Endothelial cell of umbilical vein (primary cell): ENCODE measurements around the gene PPP1R8. TPM values are rescaled to one million over a fixed set of nuclear protein-coding genes. Genes with fewer than 3 reads are reported as not detected.

Experiments
- BruUV-seq: library from RNA; stranded (reverse); fragments of 400-500 nt; replicated peaks from 2 replicates; lab custom pipeline; 2021; lab: Mats Ljungman, UMichigan
- CTCF ChIA-PET: fragments of 300-600, 350-600 bp; sonication (Branson Sonifier 250); formaldehyde crosslinking; loops from one replicate; lab custom pipeline; 2021; ENCODE audit warnings: antibody characterized with exemption, inconsistent platforms; lab: Charles Lee
- POLR2A ChIA-PET: fragments of 300-600, 350-600 bp; sonication (Branson Sonifier 250); formaldehyde crosslinking; loops from one replicate; lab custom pipeline; 2021; ENCODE audit warnings: antibody characterized with exemption, inconsistent platforms; lab: Charles Lee
- DNase-seq: peaks from one replicate; pipeline ENCODE4 v3.0.0-alpha.2; 2011; ENCODE audit warnings: low read depth, low spot score
- FAIRE-seq: peaks from 2 replicates; lab custom pipeline; 2011; peaks lifted over from hg19 to GRCh38; lab: Jason Lieb, UNC
- H2AFZ ChIP-seq: 2 replicates; pipeline ENCODE4 v1.6.0; 2012; ENCODE audit warnings: low read depth, low read length, control low read depth, inconsistent platforms
- H3K27ac ChIP-seq: 2 replicates; pipeline ENCODE4 v1.5.1; 2011; ENCODE audit warnings: low read depth, mild to moderate bottlenecking, control low read depth, low read length, moderate library complexity; ENCODE audit not compliant: insufficient read depth
- H3K27me3 ChIP-seq, 2 experiments: 2 replicates each; pipeline versions ENCODE4 v1.6.0 to v1.6.1; 2011; ENCODE audit warnings: low read length in 2 of 2, mixed read lengths in 1 of 2; ENCODE audit not compliant: control insufficient read depth in 2 of 2, insufficient read depth in 2 of 2
- H3K36me3 ChIP-seq, 2 experiments: 2 replicates in 1 of 2; 3 replicates in 1 of 2; pipeline ENCODE4 v1.5.1; 2011; ENCODE audit warnings: low read length in 2 of 2, mild to moderate bottlenecking in 1 of 2, moderate library complexity in 1 of 2; ENCODE audit not compliant: control insufficient read depth in 2 of 2, insufficient read depth in 2 of 2; ENCODE audit errors: extremely low read depth in 1 of 2
- H3K4me1 ChIP-seq: 3 replicates; pipeline ENCODE4 v1.5.1; 2011; ENCODE audit warnings: mild to moderate bottlenecking, low read length; ENCODE audit not compliant: control insufficient read depth, insufficient read depth; ENCODE audit errors: extremely low read depth
- H3K4me2 ChIP-seq: 2 replicates; pipeline ENCODE4 v1.6.1; 2011; ENCODE audit warnings: low read length, control low read depth, mixed read lengths; ENCODE audit not compliant: insufficient read depth
- H3K4me3 ChIP-seq, 3 experiments: fragments of 200-600 bp in 1 of 3; sonication (generic), shearing (Covaris generic) in 1 of 3; replicated peaks in 1 of 3; 2 replicates each; pipeline ENCODE4 v1.5.1; 2011 to 2016; ENCODE audit warnings: control low read depth in 3 of 3, low read length in 3 of 3, mild to moderate bottlenecking in 2 of 3, inconsistent platforms in 1 of 3, low read depth in 1 of 3, moderate library complexity in 1 of 3; ENCODE audit not compliant: insufficient read depth in 1 of 3
- H3K79me2 ChIP-seq: 2 replicates; pipeline ENCODE4 v1.6.0; 2012; ENCODE audit warnings: low read length, inconsistent platforms; ENCODE audit not compliant: control insufficient read depth, insufficient read depth
- H3K9ac ChIP-seq: replicated peaks from 2 replicates; pipeline ENCODE3; 2011; ENCODE audit warnings: low read length, control low read depth; ENCODE audit not compliant: insufficient read depth; ENCODE audit errors: extremely low read depth
- H3K9me1 ChIP-seq: replicated peaks from 3 replicates; pipeline ENCODE4 v1.6.0; 2011; ENCODE audit warnings: mild to moderate bottlenecking, low read length; ENCODE audit not compliant: control insufficient read depth, insufficient read depth; ENCODE audit errors: extremely low read depth
- H3K9me3 ChIP-seq: replicated peaks from 2 replicates; pipeline ENCODE4 v1.5.1; 2012; ENCODE audit warnings: low read length, inconsistent platforms; ENCODE audit not compliant: control insufficient read depth, insufficient read depth
- H4K20me1 ChIP-seq: replicated peaks from 2 replicates; pipeline ENCODE3; 2011; ENCODE audit warnings: mild to moderate bottlenecking, low read length; ENCODE audit not compliant: control insufficient read depth, insufficient read depth; ENCODE audit errors: extremely low read depth
- EZH2 ChIP-seq: IDR thresholded peaks from 2 replicates; pipeline ENCODE4 v1.6.1; 2012; ENCODE audit warnings: borderline replicate concordance, low read depth, mild to moderate bottlenecking, moderate library complexity, low read length, inconsistent platforms; ENCODE audit not compliant: severe bottlenecking
- FOS ChIP-seq: IDR thresholded peaks from 2 replicates; pipeline ENCODE4 v1.6.1; 2011; ENCODE audit warnings: mild to moderate bottlenecking, low read length, moderate library complexity, borderline replicate concordance; ENCODE audit not compliant: insufficient read depth
- GATA2 ChIP-seq: IDR thresholded peaks from 2 replicates; pipeline ENCODE4 v1.7.0; 2011; ENCODE audit warnings: low read depth, mild to moderate bottlenecking, moderate library complexity, mixed read lengths, low read length; ENCODE audit not compliant: insufficient read length, insufficient read depth
- JUN ChIP-seq: IDR thresholded peaks from 2 replicates; pipeline ENCODE4 v1.6.1; 2011; ENCODE audit warnings: borderline replicate concordance, low read depth; ENCODE audit not compliant: insufficient read length, insufficient read depth
- MAX ChIP-seq: IDR thresholded peaks from 2 replicates; pipeline ENCODE4 v1.6.1; 2011; ENCODE audit not compliant: insufficient read depth, insufficient read length
- MYC ChIP-seq: IDR thresholded peaks from one replicate; pipeline ENCODE4 v1.6.1; 2011; ENCODE audit warnings: mild to moderate bottlenecking, low read depth, low read length
- POLR2A ChIP-seq: IDR thresholded peaks from 2 replicates; pipeline ENCODE4 v1.6.1; 2012; ENCODE audit warnings: low read depth, mild to moderate bottlenecking, control low read depth, low read length
- POLR2AphosphoS5 ChIP-seq: IDR thresholded peaks from 2 replicates; pipeline ENCODE4 v1.6.1; 2012; ENCODE audit warnings: low read depth, mild to moderate bottlenecking, control low read depth, low read length, moderate library complexity; ENCODE audit not compliant: insufficient read depth
- dilution Hi-C: fragments of 300-500 bp; cut with MboI; formaldehyde crosslinking; loops from one replicate; pipeline ENCODE4 v1.15.0; 2019; ENCODE audit warnings: low sequenced_read_pairs; ENCODE audit not compliant: extremely low pct_ligation_motif_present
- intact Hi-C: fragments of 100-400 bp; cut with micrococcal nuclease; formaldehyde crosslinking; loops from one replicate; pipeline ENCODE4 v1.10.0; 2022
- polyA plus RNA-seq, 4 experiments: library from polyadenylated mRNA; depleted of rRNA in 3 of 4; stranded (reverse) in 3 of 4; unstranded in 1 of 4; fragments of >200 nt; gene quantifications; 2 replicates each; pipeline versions ENCODE4 v1.2.1 to v1.2.3, GENCODE V29; 2011 to 2012; ENCODE audit warnings: missing spikeins in 1 of 4
- total RNA-seq: library from RNA; stranded (reverse); gene quantifications from 2 replicates; pipeline ENCODE4 v1.2.3, GENCODE V29; 2021
- TF ChIP-seq, protein P1 (sequence below), 2 donors: IDR thresholded peaks; 1 replicate in 1 of 2; 2 replicates in 1 of 2; pipeline ENCODE4 v1.5.1; 2011; ENCODE audit warnings: low read length in 2 of 2, mild to moderate bottlenecking in 2 of 2, moderate library complexity in 2 of 2, control low read depth in 1 of 2, inconsistent platforms in 1 of 2, low read depth in 1 of 2; ENCODE audit not compliant: insufficient read depth in 1 of 2; ENCODE audit errors: extremely low read depth in 1 of 2

PPP1R8 gene
- total and polyA plus RNA-seq, 2 donors (not counting 3 experiments of a cell fraction or from before 2014, with no cell fraction given), result 39.0 to 48.5 TPM

- ChIA-PET POLR2A (no interaction called here), CTCF (interaction anchor here (2.5 kb wide), 1 partner anchor 118 kb away, joined by 10 read pairs; no protein-coding TSS in a partner anchor)
- BruUV-seq, result no TSS peak
- no peak for FAIRE-seq
- Histone ChIP-seq H3K36me3 (no peaks in the 10 kb centered on the region), H3K4me1 (peaks cover 4% of the 10 kb centered on the region), H3K4me2 (no peak overlapping the region), H3K9me3 (no peaks in the 10 kb centered on the region), H3K9me1 (no peaks in the 10 kb centered on the region), H3K27ac (no peak overlapping the region), H4K20me1 (no peaks in the 10 kb centered on the region), H3K9ac (no peak overlapping the region), H3K4me3 (no peak overlapping the region), H2AFZ (no peak overlapping the region), H3K27me3 (no peaks in the 10 kb centered on the region), H3K79me2 (no peaks in the 10 kb centered on the region)
- intact Hi-C loops, result no loop called here
- no peak for DNase-seq
- TF ChIP-seq FOS, result no peak
- TF ChIP-seq POLR2AphosphoS5, result no peak
- no peak for TF ChIP-seq MAX
- no peak for TF ChIP-seq POLR2A
- TF ChIP-seq EZH2, result no peak
- TF ChIP-seq, protein P1, sequence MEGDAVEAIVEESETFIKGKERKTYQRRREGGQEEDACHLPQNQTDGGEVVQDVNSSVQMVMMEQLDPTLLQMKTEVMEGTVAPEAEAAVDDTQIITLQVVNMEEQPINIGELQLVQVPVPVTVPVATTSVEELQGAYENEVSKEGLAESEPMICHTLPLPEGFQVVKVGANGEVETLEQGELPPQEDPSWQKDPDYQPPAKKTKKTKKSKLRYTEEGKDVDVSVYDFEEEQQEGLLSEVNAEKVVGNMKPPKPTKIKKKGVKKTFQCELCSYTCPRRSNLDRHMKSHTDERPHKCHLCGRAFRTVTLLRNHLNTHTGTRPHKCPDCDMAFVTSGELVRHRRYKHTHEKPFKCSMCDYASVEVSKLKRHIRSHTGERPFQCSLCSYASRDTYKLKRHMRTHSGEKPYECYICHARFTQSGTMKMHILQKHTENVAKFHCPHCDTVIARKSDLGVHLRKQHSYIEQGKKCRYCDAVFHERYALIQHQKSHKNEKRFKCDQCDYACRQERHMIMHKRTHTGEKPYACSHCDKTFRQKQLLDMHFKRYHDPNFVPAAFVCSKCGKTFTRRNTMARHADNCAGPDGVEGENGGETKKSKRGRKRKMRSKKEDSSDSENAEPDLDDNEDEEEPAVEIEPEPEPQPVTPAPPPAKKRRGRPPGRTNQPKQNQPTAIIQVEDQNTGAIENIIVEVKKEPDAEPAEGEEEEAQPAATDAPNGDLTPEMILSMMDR (IDR thresholded peaks at IDR 0.05; ENCODE audit: extremely low read depth in 1 of 2, insufficient read depth in 1 of 2, low read depth in 1 of 2, low read length in 2 of 2), result no peak
- TF ChIP-seq GATA2, result no peak
- TF ChIP-seq JUN, result no peak
- no peak for TF ChIP-seq MYC
- dilution Hi-C loops, result no loop called here
Measured at GRCh38 chr1:27862004-27862403, 31.4 kb downstream of the PPP1R8 start.
